HepG2 (cell line): Measurements from ENCODE around the gene HOXB4. TPM values are rescaled to one million over a fixed set of nuclear protein-coding genes. Genes with fewer than 3 reads are reported as not detected.

Source experiments
- ATAC-seq: fragments of 200-7000 bp; cut with Tn5 transposase; 3 replicates; pipeline ENCODE4 v1.9.1; 2020; ENCODE audit warnings: mild to moderate bottlenecking, moderate library complexity
- BruUV-seq: library from RNA; stranded (reverse); fragments of 400-500 nt; replicated peaks from 2 replicates; lab custom pipeline; 2021; lab: Mats Ljungman, UMichigan
- CTCF ChIA-PET: fragments of 300-600 bp; formaldehyde crosslinking; extraction: SDS; loops from one replicate; lab custom pipeline; 2021; ENCODE audit warnings: low total read pairs, inconsistent platforms, low intra/inter-chr PET ratio; lab: Yijun Ruan, JAX
- POLR2A ChIA-PET: fragments of 350-600 bp; sonication (Branson Sonifier 250); formaldehyde crosslinking; loops from one replicate; lab custom pipeline; 2020; ENCODE audit warnings: antibody characterized with exemption, inconsistent platforms; lab: Yijun Ruan, JAX
- DNase-seq: peaks from one replicate; pipeline ENCODE4 v3.0.0-alpha.2; 2015; ENCODE audit warnings: low spot score
- FAIRE-seq: peaks from 3 replicates; lab custom pipeline; 2011; peaks lifted over from hg19 to GRCh38; lab: Jason Lieb, UNC
- H2AFZ ChIP-seq: one replicate; pipeline ENCODE4 v1.6.1; 2011; ENCODE audit warnings: low read length, inconsistent platforms
- H3K27ac ChIP-seq: fragments of 300-600 bp; 3 replicates; pipeline ENCODE4 v1.8.0; 2011; ENCODE audit warnings: mixed run types, mild to moderate bottlenecking, mixed read lengths, low read length, inconsistent platforms; ENCODE audit not compliant: insufficient read depth; ENCODE audit errors: extremely low read length
- H3K27me3 ChIP-seq, 2 experiments: fragments of 200-600 bp in 1 of 2; 2 replicates in 1 of 2; 3 replicates in 1 of 2; pipeline versions ENCODE4 v1.6.0 to v1.8.0; 2011; ENCODE audit warnings: low read length in 2 of 2, mild to moderate bottlenecking in 2 of 2, moderate library complexity in 2 of 2, inconsistent platforms in 1 of 2; ENCODE audit not compliant: insufficient read depth in 2 of 2, control insufficient read depth in 1 of 2
- H3K36me3 ChIP-seq, 2 experiments: fragments of 200-600 bp in 1 of 2; replicated peaks in 1 of 2; 2 replicates in 1 of 2; 3 replicates in 1 of 2; pipeline versions ENCODE4 v1.5.1 to v1.8.0; 2011; ENCODE audit warnings: low read length in 2 of 2, inconsistent platforms in 1 of 2; ENCODE audit not compliant: insufficient read depth in 2 of 2, control insufficient read depth in 1 of 2
- H3K4me1 ChIP-seq: 2 replicates; pipeline ENCODE4 v1.5.1; 2012; ENCODE audit warnings: low read length, inconsistent platforms; ENCODE audit not compliant: insufficient read depth
- H3K4me2 ChIP-seq: 2 replicates; pipeline ENCODE4 v1.6.0; 2011; ENCODE audit warnings: low read depth, low read length, inconsistent platforms
- H3K4me3 ChIP-seq, 3 experiments: fragments of 200-600 bp in 1 of 3; sonication (generic), shearing (Covaris generic) in 1 of 3; replicated peaks in 1 of 3; 2 replicates each; pipeline ENCODE4 v1.5.1; 2011 to 2016; ENCODE audit warnings: low read length in 3 of 3, inconsistent platforms in 2 of 3, low read depth in 2 of 3, mild to moderate bottlenecking in 2 of 3, control low read depth in 1 of 3, mixed read lengths in 1 of 3; ENCODE audit not compliant: insufficient read depth in 1 of 3
- H3K79me2 ChIP-seq: one replicate; pipeline ENCODE4 v1.6.1; 2011; ENCODE audit warnings: low read length, inconsistent platforms; ENCODE audit not compliant: insufficient read depth
- H3K9ac ChIP-seq: 2 replicates; pipeline ENCODE4 v1.6.0; 2011; ENCODE audit warnings: mild to moderate bottlenecking, low read depth, low read length, inconsistent platforms; ENCODE audit not compliant: insufficient read depth
- H3K9me3 ChIP-seq: 2 replicates; pipeline ENCODE4 v1.5.1; 2012; ENCODE audit warnings: mild to moderate bottlenecking, low read length
- H4K20me1 ChIP-seq: 2 replicates; pipeline ENCODE4 v1.6.0; 2011; ENCODE audit warnings: inconsistent platforms, mild to moderate bottlenecking, low read length, moderate library complexity; ENCODE audit not compliant: insufficient read depth
- ARNT2 ChIP-seq: sonication (generic); formaldehyde crosslinking; IDR thresholded peaks from 2 replicates; pipeline ENCODE4 v1.8.0; 2022; ENCODE audit warnings: mild to moderate bottlenecking, low read depth, missing genetic modification reagents, moderate library complexity
- BHLHE40 ChIP-seq: IDR thresholded peaks from 2 replicates; pipeline ENCODE4 v1.6.1; 2011; ENCODE audit warnings: low read length, improper control_type of control experiment
- DPF2 ChIP-seq: sonication (generic); formaldehyde crosslinking; IDR thresholded peaks from 2 replicates; pipeline ENCODE4 v1.4.0; 2020; ENCODE audit warnings: mild to moderate bottlenecking, low read depth, missing genetic modification reagents, borderline replicate concordance
- FOXM1 ChIP-seq: sonication (generic); formaldehyde crosslinking; IDR thresholded peaks from 2 replicates; pipeline ENCODE4 v1.5.0; 2020; ENCODE audit warnings: missing genetic modification reagents
- GPN1 ChIP-seq: sonication (generic); formaldehyde crosslinking; IDR thresholded peaks from 2 replicates; pipeline ENCODE4 v1.5.1; 2020; ENCODE audit warnings: missing genetic modification reagents, borderline replicate concordance
- HNRNPK ChIP-seq: fragments of 200-400 bp; formaldehyde crosslinking; IDR thresholded peaks from 2 replicates; pipeline ENCODE4 v1.6.1; 2018; ENCODE audit warnings: low read length, low read depth, moderate library complexity, mild to moderate bottlenecking; ENCODE audit not compliant: poor library complexity, severe bottlenecking
- KLF16 ChIP-seq, 2 experiments: sonication (generic) in 1 of 2; formaldehyde crosslinking in 1 of 2; IDR thresholded peaks; 2 replicates each; pipeline versions ENCODE4 v1.6.1 to v1.8.0; 2016 to 2023; ENCODE audit warnings: missing genetic modification reagents in 2 of 2, missing compliant biosample characterization in 1 of 2
- NCOA5 ChIP-seq: sonication (generic); formaldehyde crosslinking; IDR thresholded peaks from 2 replicates; pipeline ENCODE4 v1.4.0; 2020; ENCODE audit warnings: missing genetic modification reagents
- PAF1 ChIP-seq: IDR thresholded peaks from 2 replicates; pipeline ENCODE4 v1.6.1; 2016; ENCODE audit warnings: missing genetic modification reagents, missing compliant biosample characterization
- SSRP1 ChIP-seq: IDR thresholded peaks from 2 replicates; pipeline ENCODE4 v1.6.1; 2016; ENCODE audit warnings: control low read depth
- TAF1 ChIP-seq: sonication (generic); formaldehyde crosslinking; IDR thresholded peaks from 2 replicates; pipeline ENCODE4 v1.4.0; 2020; ENCODE audit warnings: missing genetic modification reagents
- ZBTB39 ChIP-seq: sonication (generic); formaldehyde crosslinking; IDR thresholded peaks from 2 replicates; pipeline ENCODE4 v1.5.0; 2020; ENCODE audit warnings: missing genetic modification reagents
- ZNF484 ChIP-seq: sonication (generic); formaldehyde crosslinking; IDR thresholded peaks from 2 replicates; pipeline ENCODE4 v1.5.1; 2020; ENCODE audit warnings: mild to moderate bottlenecking, low read depth, missing genetic modification reagents, borderline replicate concordance
- ZNF550 ChIP-seq: sonication (generic); formaldehyde crosslinking; IDR thresholded peaks from 2 replicates; pipeline ENCODE4 v1.4.0; 2020; ENCODE audit warnings: mild to moderate bottlenecking, missing genetic modification reagents, borderline replicate concordance
- WGBS: methylation state at CpG from one replicate; pipeline ENCODE4 v1.1.6; 2017; ENCODE audit warnings: low lambda C conversion rate; 5-methylcytosine and 5-hydroxymethylcytosine counted together
- in situ Hi-C: cut with HindIII; loops from 2 replicates; pipeline ENCODE4 v1.10.0; 2017; ENCODE audit warnings: low pct_unique_long_range_greater_than_20kb; ENCODE audit not compliant: extremely low pct_ligation_motif_present
- intact Hi-C: fragments of 100-400 bp; cut with micrococcal nuclease; formaldehyde crosslinking; loops from one replicate; pipeline ENCODE4 v1.10.0; 2022; ENCODE audit not compliant: unreplicated experiment
- polyA plus RNA-seq, 8 experiments: library from polyadenylated mRNA; depleted of rRNA in 3 of 8; stranded (reverse) in 7 of 8; unstranded in 1 of 8; fragments of >200 nt; fragmentation: Illumina TruSeq in 4 of 8; extraction: Trizol in 4 of 8; gene quantifications; 2 replicates each; pipeline versions ENCODE4 v1.2.1 to v1.2.3, GENCODE V29; 2011 to 2016; ENCODE audit warnings: low read depth in 4 of 8, missing spikeins in 1 of 8, mixed read lengths in 1 of 8; ENCODE audit not compliant: insufficient read depth in 1 of 8
- total RNA-seq, 5 experiments: library from RNA; depleted of rRNA; stranded (reverse); fragments of >200 nt; fragmentation: Illumina TruSeq; extraction: Trizol; gene quantifications; 2 replicates each; pipeline ENCODE4 v1.2.3, GENCODE V29; 2016; ENCODE audit warnings: low read depth in 1 of 5
- TF ChIP-seq, protein P1 (sequence below): sonication (generic); formaldehyde crosslinking; IDR thresholded peaks from 2 replicates; pipeline ENCODE4 v1.5.1; 2020; ENCODE audit warnings: mild to moderate bottlenecking, missing genetic modification reagents, borderline replicate concordance
- TF ChIP-seq, protein P2 (sequence below): sonication (generic); formaldehyde crosslinking; IDR thresholded peaks from 2 replicates; pipeline ENCODE4 v1.4.0; 2020; ENCODE audit warnings: missing genetic modification reagents, mild to moderate bottlenecking, borderline replicate concordance

HOXB4 gene
- total and polyA plus RNA-seq, 2 of the 13 experiments (the other 11 are each of a cell fraction or from before 2014, with no cell fraction given) = not detected

- TF ChIP-seq DPF2 = no peak
- no peak for TF ChIP-seq KLF16 (CRISPR knock-in tag; IDR thresholded peaks at IDR 0.05)
- TF ChIP-seq ZNF550 (CRISPR knock-in tag) = no peak
- no peak for TF ChIP-seq SSRP1
- TF ChIP-seq GPN1 (CRISPR knock-in tag) = no peak
- TF ChIP-seq FOXM1 (CRISPR knock-in tag) = no peak
- no peak for TF ChIP-seq PAF1 (CRISPR knock-in tag)
- no peak for TF ChIP-seq HNRNPK
- no peak for TF ChIP-seq BHLHE40
- TF ChIP-seq, protein P1, sequence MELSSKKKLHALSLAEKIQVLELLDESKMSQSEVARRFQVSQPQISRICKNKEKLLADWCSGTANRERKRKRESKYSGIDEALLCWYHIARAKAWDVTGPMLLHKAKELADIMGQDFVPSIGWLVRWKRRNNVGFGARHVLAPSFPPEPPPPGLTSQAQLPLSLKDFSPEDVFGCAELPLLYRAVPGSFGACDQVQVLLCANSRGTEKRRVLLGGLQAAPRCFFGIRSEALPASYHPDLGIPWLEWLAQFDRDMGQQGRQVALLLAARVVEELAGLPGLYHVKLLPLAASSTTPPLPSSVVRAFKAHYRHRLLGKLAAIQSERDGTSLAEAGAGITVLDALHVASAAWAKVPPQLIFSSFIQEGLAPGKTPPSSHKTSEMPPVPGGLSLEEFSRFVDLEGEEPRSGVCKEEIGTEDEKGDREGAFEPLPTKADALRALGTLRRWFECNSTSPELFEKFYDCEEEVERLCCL = no peak
- TF ChIP-seq ZNF484 (CRISPR knock-in tag) = no peak
- TF ChIP-seq, all 625 proteins: peak for 0
Measured at GRCh38 chr17:48532261-48532660, 45.9 kb downstream of the HOXB4 start (continued).

GRCh38 chr17:48530887-48531272, 47.3 kb downstream of the HOXB4 start, which contains the start of gene HOXB1:
Gene HOXB1 (minus strand): TSS chr17:48531011. CDS start chr17:48530904, 107 bp downstream.
- DNase-seq (no peak), ATAC-seq (no peak), FAIRE-seq (no peak)
- Histone ChIP-seq H3K4me3 (no peak within 1 kb of the TSS), H3K9ac (no peak within 1 kb of the TSS), H3K4me1 (no peaks in the 10 kb centered on the region), H3K9me3 (no peaks in the 10 kb centered on the region), H2AFZ (no peak within 1 kb of the TSS), H3K27me3 (peaks cover 6 to 65% of the 10 kb centered on the region in 2 experiments), H3K36me3 (no peaks in the 10 kb centered on the region), H4K20me1 (no peaks in the 10 kb centered on the region), H3K4me2 (no peak within 1 kb of the TSS), H3K79me2 (no peaks in the 10 kb centered on the region), H3K27ac (no peak within 1 kb of the TSS)
- 34% methylated on average over 13 of the region's 15 CpGs for WGBS
- in situ Hi-C loops = no loop called here
- TF ChIP-seq, protein P2, sequence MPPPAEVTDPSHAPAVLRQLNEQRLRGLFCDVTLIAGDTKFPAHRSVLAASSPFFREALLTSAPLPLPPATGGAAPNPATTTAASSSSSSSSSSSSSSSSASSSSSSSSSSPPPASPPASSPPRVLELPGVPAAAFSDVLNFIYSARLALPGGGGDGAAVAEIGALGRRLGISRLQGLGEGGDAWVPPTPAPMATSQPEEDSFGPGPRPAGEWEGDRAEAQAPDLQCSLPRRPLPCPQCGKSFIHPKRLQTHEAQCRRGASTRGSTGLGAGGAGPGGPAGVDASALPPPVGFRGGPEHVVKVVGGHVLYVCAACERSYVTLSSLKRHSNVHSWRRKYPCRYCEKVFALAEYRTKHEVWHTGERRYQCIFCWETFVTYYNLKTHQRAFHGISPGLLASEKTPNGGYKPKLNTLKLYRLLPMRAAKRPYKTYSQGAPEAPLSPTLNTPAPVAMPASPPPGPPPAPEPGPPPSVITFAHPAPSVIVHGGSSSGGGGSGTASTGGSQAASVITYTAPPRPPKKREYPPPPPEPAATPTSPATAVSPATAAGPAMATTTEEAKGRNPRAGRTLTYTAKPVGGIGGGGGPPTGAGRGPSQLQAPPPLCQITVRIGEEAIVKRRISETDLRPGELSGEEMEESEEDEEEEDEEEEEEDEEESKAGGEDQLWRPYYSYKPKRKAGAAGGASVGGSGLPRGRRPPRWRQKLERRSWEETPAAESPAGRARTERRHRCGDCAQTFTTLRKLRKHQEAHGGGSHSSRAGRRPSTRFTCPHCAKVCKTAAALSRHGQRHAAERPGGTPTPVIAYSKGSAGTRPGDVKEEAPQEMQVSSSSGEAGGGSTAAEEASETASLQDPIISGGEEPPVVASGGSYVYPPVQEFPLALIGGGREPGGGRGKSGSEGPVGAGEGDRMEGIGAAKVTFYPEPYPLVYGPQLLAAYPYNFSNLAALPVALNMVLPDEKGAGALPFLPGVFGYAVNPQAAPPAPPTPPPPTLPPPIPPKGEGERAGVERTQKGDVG (CRISPR knock-in tag) = no peak
- TF ChIP-seq TAF1 (CRISPR knock-in tag) (no peak), ZBTB39 (CRISPR knock-in tag) (no peak), ARNT2 (CRISPR knock-in tag) (no peak), NCOA5 (no peak)
- ChIA-PET POLR2A (no interaction called here), CTCF (no interaction called here)
- no TSS peak for BruUV-seq
- intact Hi-C loops = no loop called here
